GM12865 (cell line): ENCODE data around the gene ARHGAP22.

Experiments
- DNase-seq: peaks from one replicate; pipeline ENCODE4 v3.0.0; 2010; ENCODE audit warnings: low read depth
- H3K4me3 ChIP-seq: 2 replicates; pipeline ENCODE4 v1.5.1; 2011; ENCODE audit warnings: mild to moderate bottlenecking, low read depth, low read length, control low read depth
- CTCF ChIP-seq: IDR thresholded peaks from 2 replicates; pipeline ENCODE4 v1.5.1; 2011; ENCODE audit warnings: low read length, control low read depth, low read depth, inconsistent platforms; ENCODE audit not compliant: insufficient read depth; ENCODE audit errors: missing control alignments

Gene ARHGAP22

GRCh38 chr10:48603421-48604038 is 1.3 kb downstream of the ARHGAP22 start:
- no peak for TF ChIP-seq CTCF
- no peak for DNase-seq
- H3K4me3 ChIP-seq: no peak overlapping the region

- DNase-seq: no peak
- no peak for TF ChIP-seq CTCF
- H3K4me3 ChIP-seq: no peak overlapping the region
These were observed 2.3 kb downstream of the ARHGAP22 start for GRCh38 chr10:48602401-48603135.

- no peak for DNase-seq
- no peak for TF ChIP-seq CTCF
- no peak overlapping the region for H3K4me3 ChIP-seq
These were observed 3.1 kb downstream of the ARHGAP22 start for GRCh38 chr10:48601789-48602188.

GRCh38 chr10:48600645-48601505 is 4.0 kb downstream of the ARHGAP22 start:
- no peak for DNase-seq
- H3K4me3 ChIP-seq: no peak overlapping the region
- TF ChIP-seq CTCF: no peak

GRCh38 chr10:48599830-48600134 is 5.1 kb downstream of the ARHGAP22 start:
- H3K4me3 ChIP-seq: no peak overlapping the region
- DNase-seq: no peak
- TF ChIP-seq CTCF: no peak

- DNase-seq: no peak
- no peak overlapping the region for H3K4me3 ChIP-seq
- TF ChIP-seq CTCF: no peak
These were observed 5.7 kb downstream of the ARHGAP22 start for GRCh38 chr10:48598936-48599829.
